GM12892 (cell line): ENCODE results near the gene MAGEB1.

Experiments
- POLR2A ChIP-seq: IDR thresholded peaks from 2 replicates; pipeline ENCODE4 v1.6.1; 2011; ENCODE audit warnings: low read depth, low read length, control low read depth
- POLR2AphosphoS5 ChIP-seq: IDR thresholded peaks from 2 replicates; pipeline ENCODE4 v1.6.1; 2011; ENCODE audit warnings: low read depth, low read length, control low read depth

DNA sequence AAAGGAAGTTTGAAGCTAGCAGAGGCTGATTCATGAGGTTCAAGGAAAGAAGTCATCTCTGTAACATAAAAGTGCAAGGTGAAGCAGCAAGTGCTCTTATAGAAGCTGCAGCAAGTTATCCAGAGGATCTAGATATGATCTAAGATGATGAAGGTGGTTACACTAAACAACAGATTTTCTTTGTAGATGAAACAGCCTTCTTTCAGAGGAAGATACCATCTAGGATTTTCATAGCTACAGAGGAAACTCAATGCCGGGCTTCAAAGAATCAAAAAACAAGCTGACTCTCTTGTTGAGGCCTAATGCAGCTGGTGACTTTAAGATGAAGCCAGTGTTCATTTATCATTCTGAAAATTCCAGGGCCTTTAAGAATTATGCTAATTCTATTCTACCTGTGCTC lies 33.5 kb downstream of the MAGEB1 start:
- TF ChIP-seq POLR2A (no peak), POLR2AphosphoS5 (no peak)
